ENCODE data around the gene CYLC2.

Gene CYLC2

GRCh38 chr9:102995033-102995432 is at the start of gene CYLC2:
Gene CYLC2 (plus strand): TSS chr9:102995333. CDS start chr9:102995381, 48 bp downstream.
- Histone ChIP-seq H3K4me2 (no peak within 1 kb of the TSS), H3K9me3 (replicated peaks in 1 of 11) (no peaks in the 10 kb centered on the region), H3K9ac (no peak within 1 kb of the TSS), H3K4me1 (no peaks in the 10 kb centered on the region), H3K27me3 (no peaks in the 10 kb centered on the region), H3K4me3 (no peak within 1 kb of the TSS), H3K27ac (no peak within 1 kb of the TSS), H3K36me3 (no peaks in the 10 kb centered on the region), H4K20me1 (no peaks in the 10 kb centered on the region; a peak in 1 of 22 replicates)
- no peak for TF ChIP-seq Cebpa-rat (IDR thresholded peaks at IDR 0.05)

- no peak for TF ChIP-seq Cebpa-rat (IDR thresholded peaks at IDR 0.05)
- Histone ChIP-seq H3K27ac (no peak overlapping the region), H3K27me3 (no peaks in the 10 kb centered on the region), H3K36me3 (no peaks in the 10 kb centered on the region), H3K4me2 (no peak overlapping the region), H3K4me1 (no peaks in the 10 kb centered on the region), H4K20me1 (no peaks in the 10 kb centered on the region), H3K9ac (no peak overlapping the region), H3K4me3 (no peak overlapping the region), H3K9me3 (replicated peaks in 1 of 11) (no peaks in the 10 kb centered on the region)
Measured at GRCh38 chr9:102950346-102950745, 44.8 kb upstream of the CYLC2 start.

- Histone ChIP-seq H3K4me3 (no peak overlapping the region), H3K27me3 (no peaks in the 10 kb centered on the region), H3K4me2 (no peak overlapping the region), H3K27ac (no peak overlapping the region), H3K4me1 (peaks cover 0 to 13% (median 0%) of the 10 kb centered on the region in 10 experiments; a peak in 6 of 20 replicates), H3K9me3 (replicated peaks in 1 of 11) (peaks cover 17 to 37% (median 23%) of the 10 kb centered on the region in 11 experiments; a peak in 21 of 22 replicates), H3K9ac (no peak overlapping the region), H3K36me3 (no peaks in the 10 kb centered on the region), H4K20me1 (no peaks in the 10 kb centered on the region)
- no peak for TF ChIP-seq Cebpa-rat (IDR thresholded peaks at IDR 0.05)
Measured at GRCh38 chr9:102966999-102967398, 28.1 kb upstream of the CYLC2 start.

- H3K4me2 ChIP-seq: no peak overlapping the region
- peaks cover 17 to 37% (median 23%) of the 10 kb centered on the region in 11 experiments; a peak in 21 of 22 replicates for H3K9me3 ChIP-seq (replicated peaks in 1 of 11)
- no peaks in the 10 kb centered on the region for H3K27me3 ChIP-seq
- H4K20me1 ChIP-seq: no peaks in the 10 kb centered on the region
- no peak for TF ChIP-seq Cebpa-rat (IDR thresholded peaks at IDR 0.05)
- H3K9ac ChIP-seq: no peak overlapping the region
- H3K27ac ChIP-seq: no peak overlapping the region
- peaks cover 0 to 15% (median 0%) of the 10 kb centered on the region in 10 experiments; a peak in 6 of 20 replicates for H3K4me1 ChIP-seq
- no peaks in the 10 kb centered on the region for H3K36me3 ChIP-seq
- H3K4me3 ChIP-seq: no peak overlapping the region
Measured at GRCh38 chr9:102967979-102968378, 27.2 kb upstream of the CYLC2 start.

GRCh38 chr9:102972780-102973179 is 22.4 kb upstream of the CYLC2 start:
- peaks cover 0 to 15% (median 0%) of the 10 kb centered on the region in 10 experiments; a peak in 6 of 20 replicates for H3K4me1 ChIP-seq
- H3K4me2 ChIP-seq: no peak overlapping the region
- no peaks in the 10 kb centered on the region for H3K27me3 ChIP-seq
- H3K27ac ChIP-seq: no peak overlapping the region
- TF ChIP-seq Cebpa-rat (IDR thresholded peaks at IDR 0.05): no peak
- H3K4me3 ChIP-seq: no peak overlapping the region
- H3K36me3 ChIP-seq: no peaks in the 10 kb centered on the region
- H3K9ac ChIP-seq: no peak overlapping the region
- no peaks in the 10 kb centered on the region for H4K20me1 ChIP-seq
- H3K9me3 ChIP-seq (replicated peaks in 1 of 11): peaks cover 13 to 33% (median 20%) of the 10 kb centered on the region in 11 experiments; a peak in 21 of 22 replicates

- Histone ChIP-seq H3K27ac (no peak overlapping the region), H3K36me3 (no peaks in the 10 kb centered on the region), H3K4me2 (no peak overlapping the region), H3K4me3 (no peak overlapping the region), H3K9ac (no peak overlapping the region), H3K4me1 (peaks cover 0 to 15% (median 0%) of the 10 kb centered on the region in 10 experiments; a peak in 6 of 20 replicates), H3K9me3 (replicated peaks in 1 of 11) (peaks cover 12 to 19% (median 15%) of the 10 kb centered on the region in 11 experiments; a peak in 21 of 22 replicates), H3K27me3 (no peaks in the 10 kb centered on the region), H4K20me1 (no peaks in the 10 kb centered on the region)
- no peak for TF ChIP-seq Cebpa-rat (IDR thresholded peaks at IDR 0.05)
Measured at GRCh38 chr9:102974530-102974929, 20.6 kb upstream of the CYLC2 start.

- H3K27ac ChIP-seq: no peak overlapping the region
- H3K4me3 ChIP-seq: no peak overlapping the region
- peaks cover 9 to 13% (median 11%) of the 10 kb centered on the region in 11 experiments; a peak in 20 of 22 replicates for H3K9me3 ChIP-seq (replicated peaks in 1 of 11)
- TF ChIP-seq Cebpa-rat (IDR thresholded peaks at IDR 0.05): no peak
- H3K36me3 ChIP-seq: no peaks in the 10 kb centered on the region
- H3K27me3 ChIP-seq: no peaks in the 10 kb centered on the region
- no peaks in the 10 kb centered on the region for H4K20me1 ChIP-seq
- H3K4me2 ChIP-seq: no peak overlapping the region
- peaks cover 0 to 15% (median 0%) of the 10 kb centered on the region in 10 experiments; a peak in 6 of 20 replicates for H3K4me1 ChIP-seq
- no peak overlapping the region for H3K9ac ChIP-seq
Measured at GRCh38 chr9:102975251-102975650, 19.9 kb upstream of the CYLC2 start.

- Histone ChIP-seq H4K20me1 (no peaks in the 10 kb centered on the region), H3K36me3 (no peaks in the 10 kb centered on the region), H3K4me1 (no peaks in the 10 kb centered on the region), H3K27me3 (no peaks in the 10 kb centered on the region), H3K9ac (no peak overlapping the region), H3K27ac (no peak overlapping the region), H3K4me2 (no peak overlapping the region), H3K4me3 (no peak overlapping the region), H3K9me3 (replicated peaks in 1 of 11) (no peaks in the 10 kb centered on the region)
- TF ChIP-seq Cebpa-rat (IDR thresholded peaks at IDR 0.05): no peak
Measured at GRCh38 chr9:102985162-102985895, 9.8 kb upstream of the CYLC2 start.

GRCh38 chr9:102986425-102986824 is 8.7 kb upstream of the CYLC2 start:
- Histone ChIP-seq H3K9me3 (replicated peaks in 1 of 11) (no peaks in the 10 kb centered on the region), H4K20me1 (no peaks in the 10 kb centered on the region), H3K4me1 (no peaks in the 10 kb centered on the region)

GRCh38 chr9:103003689-103004088 is 8.6 kb downstream of the CYLC2 start:
- H3K9me3 ChIP-seq (replicated peaks in 1 of 11): no peaks in the 10 kb centered on the region
- peak in 2 of 11 experiments; percentile 32 to 50; a peak in 1 of 22 replicates for TF ChIP-seq Cebpa-rat (IDR thresholded peaks at IDR 0.05)
- no peak overlapping the region for H3K9ac ChIP-seq
- no peaks in the 10 kb centered on the region for H3K4me1 ChIP-seq
- no peaks in the 10 kb centered on the region for H4K20me1 ChIP-seq
- no peaks in the 10 kb centered on the region for H3K27me3 ChIP-seq
- H3K4me3 ChIP-seq: no peak overlapping the region
- no peaks in the 10 kb centered on the region for H3K36me3 ChIP-seq
- no peak overlapping the region for H3K27ac ChIP-seq
- no peak overlapping the region for H3K4me2 ChIP-seq

More at GRCh38 chr9:102986425-102986824, 8.7 kb upstream of the CYLC2 start:
- H3K27ac ChIP-seq: no peak overlapping the region
- H3K9ac ChIP-seq: no peak overlapping the region
- no peak overlapping the region for H3K4me2 ChIP-seq
- no peak for TF ChIP-seq Cebpa-rat (IDR thresholded peaks at IDR 0.05)
- no peak overlapping the region for H3K4me3 ChIP-seq
- no peaks in the 10 kb centered on the region for H3K27me3 ChIP-seq
- no peaks in the 10 kb centered on the region for H3K36me3 ChIP-seq
